HL-60 (cell line): ENCODE measurements around the gene PDE11A.

Experiments
- TF ChIP-seq, protein P1 (sequence below): IDR thresholded peaks from one replicate; pipeline ENCODE4 v1.5.1; 2011; ENCODE audit warnings: low read length, control low read depth, inconsistent platforms; ENCODE audit not compliant: insufficient read depth
- TF ChIP-seq, protein P2 (sequence below): IDR thresholded peaks from 2 replicates; pipeline ENCODE4 v1.6.1; 2012; ENCODE audit warnings: low read depth; ENCODE audit not compliant: insufficient replicate concordance

- TF ChIP-seq, protein P1, sequence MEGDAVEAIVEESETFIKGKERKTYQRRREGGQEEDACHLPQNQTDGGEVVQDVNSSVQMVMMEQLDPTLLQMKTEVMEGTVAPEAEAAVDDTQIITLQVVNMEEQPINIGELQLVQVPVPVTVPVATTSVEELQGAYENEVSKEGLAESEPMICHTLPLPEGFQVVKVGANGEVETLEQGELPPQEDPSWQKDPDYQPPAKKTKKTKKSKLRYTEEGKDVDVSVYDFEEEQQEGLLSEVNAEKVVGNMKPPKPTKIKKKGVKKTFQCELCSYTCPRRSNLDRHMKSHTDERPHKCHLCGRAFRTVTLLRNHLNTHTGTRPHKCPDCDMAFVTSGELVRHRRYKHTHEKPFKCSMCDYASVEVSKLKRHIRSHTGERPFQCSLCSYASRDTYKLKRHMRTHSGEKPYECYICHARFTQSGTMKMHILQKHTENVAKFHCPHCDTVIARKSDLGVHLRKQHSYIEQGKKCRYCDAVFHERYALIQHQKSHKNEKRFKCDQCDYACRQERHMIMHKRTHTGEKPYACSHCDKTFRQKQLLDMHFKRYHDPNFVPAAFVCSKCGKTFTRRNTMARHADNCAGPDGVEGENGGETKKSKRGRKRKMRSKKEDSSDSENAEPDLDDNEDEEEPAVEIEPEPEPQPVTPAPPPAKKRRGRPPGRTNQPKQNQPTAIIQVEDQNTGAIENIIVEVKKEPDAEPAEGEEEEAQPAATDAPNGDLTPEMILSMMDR: no peak
- TF ChIP-seq, protein P2, sequence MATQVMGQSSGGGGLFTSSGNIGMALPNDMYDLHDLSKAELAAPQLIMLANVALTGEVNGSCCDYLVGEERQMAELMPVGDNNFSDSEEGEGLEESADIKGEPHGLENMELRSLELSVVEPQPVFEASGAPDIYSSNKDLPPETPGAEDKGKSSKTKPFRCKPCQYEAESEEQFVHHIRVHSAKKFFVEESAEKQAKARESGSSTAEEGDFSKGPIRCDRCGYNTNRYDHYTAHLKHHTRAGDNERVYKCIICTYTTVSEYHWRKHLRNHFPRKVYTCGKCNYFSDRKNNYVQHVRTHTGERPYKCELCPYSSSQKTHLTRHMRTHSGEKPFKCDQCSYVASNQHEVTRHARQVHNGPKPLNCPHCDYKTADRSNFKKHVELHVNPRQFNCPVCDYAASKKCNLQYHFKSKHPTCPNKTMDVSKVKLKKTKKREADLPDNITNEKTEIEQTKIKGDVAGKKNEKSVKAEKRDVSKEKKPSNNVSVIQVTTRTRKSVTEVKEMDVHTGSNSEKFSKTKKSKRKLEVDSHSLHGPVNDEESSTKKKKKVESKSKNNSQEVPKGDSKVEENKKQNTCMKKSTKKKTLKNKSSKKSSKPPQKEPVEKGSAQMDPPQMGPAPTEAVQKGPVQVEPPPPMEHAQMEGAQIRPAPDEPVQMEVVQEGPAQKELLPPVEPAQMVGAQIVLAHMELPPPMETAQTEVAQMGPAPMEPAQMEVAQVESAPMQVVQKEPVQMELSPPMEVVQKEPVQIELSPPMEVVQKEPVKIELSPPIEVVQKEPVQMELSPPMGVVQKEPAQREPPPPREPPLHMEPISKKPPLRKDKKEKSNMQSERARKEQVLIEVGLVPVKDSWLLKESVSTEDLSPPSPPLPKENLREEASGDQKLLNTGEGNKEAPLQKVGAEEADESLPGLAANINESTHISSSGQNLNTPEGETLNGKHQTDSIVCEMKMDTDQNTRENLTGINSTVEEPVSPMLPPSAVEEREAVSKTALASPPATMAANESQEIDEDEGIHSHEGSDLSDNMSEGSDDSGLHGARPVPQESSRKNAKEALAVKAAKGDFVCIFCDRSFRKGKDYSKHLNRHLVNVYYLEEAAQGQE: no peak
Observed at GRCh38 chr2:177669201-177669600, 403.4 kb downstream of the PDE11A start.
